ENCODE results near the gene GALNT10.

DNA sequence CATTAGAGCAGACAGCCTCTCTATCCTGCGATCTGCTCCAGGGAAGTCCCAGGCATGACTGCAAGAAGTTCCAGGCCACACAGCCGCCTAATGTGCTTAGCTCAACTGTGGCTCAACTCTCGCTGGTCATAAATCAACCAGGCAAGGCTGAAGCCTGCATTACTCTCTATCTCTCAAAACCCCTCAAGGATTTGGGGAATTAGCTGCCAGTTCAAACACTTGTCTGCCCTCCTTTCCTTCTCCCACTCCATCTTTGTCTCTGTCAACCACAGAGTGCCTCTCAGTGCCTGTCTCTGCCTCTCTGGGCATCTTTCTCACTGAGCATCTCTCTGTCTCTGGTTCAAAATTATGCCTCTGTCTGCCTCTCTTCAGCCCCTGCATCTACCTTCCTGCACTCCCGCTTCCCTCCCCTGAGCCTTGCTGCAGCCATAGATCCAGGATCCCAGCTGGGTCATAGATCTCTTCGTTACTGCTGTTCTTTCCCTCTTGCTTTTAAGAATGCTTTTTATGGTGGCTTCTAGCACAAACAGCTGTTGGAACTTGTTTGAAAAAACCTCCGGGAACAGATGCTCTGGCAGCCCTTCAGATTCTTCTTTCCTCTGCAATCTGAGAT, 27.9 kb upstream of the GALNT10 start:
- TF ChIP-seq JUNB (IDR thresholded peaks at IDR 0.05) (no peak), SMC3 (IDR thresholded peaks at IDR 0.05) (no peak), ESRRA (IDR thresholded peaks at IDR 0.05; ENCODE audit: borderline replicate concordance, low read length) (no peak), CBX8 (IDR thresholded peaks at IDR 0.05) (no peak), POLR2A (IDR thresholded peaks at IDR 0.05; ENCODE audit: low read length) (no peak), KDM1A (IDR thresholded peaks at IDR 0.05; ENCODE audit: low read depth) (no peak), EP300 (IDR thresholded peaks at IDR 0.05) (no peak), RFX5 (IDR thresholded peaks at IDR 0.05) (no peak), RAD21 (conservative IDR thresholded peaks at IDR 0.05 in 1 of 2, IDR thresholded peaks at IDR 0.05 in 1 of 2) (no peak)
- TF ChIP-seq, protein P1, sequence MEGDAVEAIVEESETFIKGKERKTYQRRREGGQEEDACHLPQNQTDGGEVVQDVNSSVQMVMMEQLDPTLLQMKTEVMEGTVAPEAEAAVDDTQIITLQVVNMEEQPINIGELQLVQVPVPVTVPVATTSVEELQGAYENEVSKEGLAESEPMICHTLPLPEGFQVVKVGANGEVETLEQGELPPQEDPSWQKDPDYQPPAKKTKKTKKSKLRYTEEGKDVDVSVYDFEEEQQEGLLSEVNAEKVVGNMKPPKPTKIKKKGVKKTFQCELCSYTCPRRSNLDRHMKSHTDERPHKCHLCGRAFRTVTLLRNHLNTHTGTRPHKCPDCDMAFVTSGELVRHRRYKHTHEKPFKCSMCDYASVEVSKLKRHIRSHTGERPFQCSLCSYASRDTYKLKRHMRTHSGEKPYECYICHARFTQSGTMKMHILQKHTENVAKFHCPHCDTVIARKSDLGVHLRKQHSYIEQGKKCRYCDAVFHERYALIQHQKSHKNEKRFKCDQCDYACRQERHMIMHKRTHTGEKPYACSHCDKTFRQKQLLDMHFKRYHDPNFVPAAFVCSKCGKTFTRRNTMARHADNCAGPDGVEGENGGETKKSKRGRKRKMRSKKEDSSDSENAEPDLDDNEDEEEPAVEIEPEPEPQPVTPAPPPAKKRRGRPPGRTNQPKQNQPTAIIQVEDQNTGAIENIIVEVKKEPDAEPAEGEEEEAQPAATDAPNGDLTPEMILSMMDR (IDR thresholded peaks at IDR 0.05) = no peak
